AG04450 (cell line): ENCODE measurements around the gene SH3RF3. TPM values are rescaled to one million over a fixed set of nuclear protein-coding genes. Genes with fewer than 3 reads are reported as not detected.

Experiments used
- CTCF ChIA-PET: fragments of 300-600, 350-600 bp; formaldehyde crosslinking; extraction: SDS; loops from one replicate; lab custom pipeline; 2022; ENCODE audit warnings: antibody characterized with exemption, inconsistent platforms; lab: Charles Lee
- POLR2A ChIA-PET: fragments of 350-600 bp; formaldehyde crosslinking; extraction: SDS; loops from one replicate; lab custom pipeline; 2021; ENCODE audit warnings: antibody characterized with exemption, inconsistent platforms; lab: Yijun Ruan, JAX
- DNase-seq: peaks from one replicate; pipeline ENCODE4 v3.0.0-alpha.2; 2011; ENCODE audit warnings: low read depth, low spot score
- H3K27ac ChIP-seq: one replicate; pipeline ENCODE4 v1.5.1; 2012; ENCODE audit warnings: low read depth, low read length, control low read depth
- H3K27me3 ChIP-seq: one replicate; pipeline ENCODE4 v1.6.0; 2012; ENCODE audit warnings: low read length; ENCODE audit not compliant: control insufficient read depth, insufficient read depth
- H3K4me3 ChIP-seq: 2 replicates; pipeline ENCODE4 v1.5.1; 2011; ENCODE audit warnings: mild to moderate bottlenecking, low read depth, low read length, control low read depth
- H3K9me3 ChIP-seq: 2 replicates; pipeline ENCODE4 v1.5.1; 2012; ENCODE audit warnings: low read length; ENCODE audit not compliant: control insufficient read depth, insufficient read depth
- CTCF ChIP-seq: IDR thresholded peaks from 2 replicates; pipeline ENCODE4 v1.5.1; 2011; ENCODE audit warnings: low read depth, low read length, control low read depth, inconsistent platforms
- polyA plus RNA-seq: library from polyadenylated mRNA; depleted of rRNA; stranded (reverse); fragments of >200 nt; gene quantifications from 2 replicates; pipeline ENCODE4 v1.2.3, GENCODE V29; 2011

The SH3RF3 gene
- polyA plus RNA-seq, 1 experiment = 5.7 TPM

DNA sequence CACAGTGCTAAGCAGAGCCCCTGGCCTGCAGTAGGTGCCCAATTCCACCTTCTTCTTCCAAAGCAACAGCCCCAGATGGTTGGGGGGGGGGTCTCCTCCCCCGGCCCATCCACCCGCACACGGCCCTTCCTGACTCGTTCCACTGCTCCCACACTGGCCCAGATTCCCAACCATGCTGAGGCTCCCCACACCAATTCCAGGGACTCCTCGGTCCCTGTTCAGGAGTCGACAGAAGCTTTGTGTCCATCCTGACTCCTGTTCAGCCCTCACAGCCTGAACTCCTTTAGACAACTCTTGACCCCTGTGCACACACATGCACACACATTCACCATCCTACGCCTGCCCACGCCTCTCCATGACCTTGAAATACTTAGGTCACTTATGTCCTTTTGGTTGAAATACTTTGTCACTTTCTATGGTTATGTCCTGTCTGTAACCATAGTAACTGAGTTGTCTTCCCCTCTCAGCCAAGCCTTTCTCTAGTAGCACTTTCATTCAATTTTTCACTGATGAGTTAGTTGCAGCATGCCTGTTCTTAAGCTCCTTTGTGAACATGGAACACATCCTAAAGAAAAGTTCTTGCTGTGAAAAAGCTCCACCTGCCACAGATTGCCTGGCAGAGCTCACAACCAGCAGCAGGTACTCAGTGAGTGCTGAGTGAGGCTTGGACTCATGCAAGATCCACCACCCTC lies 258.9 kb downstream of the SH3RF3 start:
- Histone ChIP-seq H3K9me3 (no peaks in the 10 kb centered on the region; the same call in 1 of the 2 replicates), H3K27ac (no peak overlapping the region), H3K4me3 (no peak overlapping the region), H3K27me3 (no peaks in the 10 kb centered on the region)
- ChIA-PET POLR2A (no interaction called here), CTCF (interaction anchor here (0.6 kb wide), 1 partner anchor 21 kb away, joined by 4 read pairs; no protein-coding TSS in a partner anchor)
- no peak for DNase-seq
- no peak for TF ChIP-seq CTCF

- Histone ChIP-seq H3K27me3 (no peaks in the 10 kb centered on the region), H3K27ac (no peak overlapping the region), H3K9me3 (no peaks in the 10 kb centered on the region; the same call in 1 of the 2 replicates), H3K4me3 (no peak overlapping the region)
- CTCF ChIA-PET = no interaction called here
- POLR2A ChIA-PET = no interaction called here
- TF ChIP-seq CTCF = no peak
- no peak for DNase-seq
Observed at GRCh38 chr2:109391243-109391642, 262.2 kb downstream of the SH3RF3 start.

GRCh38 chr2:109392140-109392539 lies 263.1 kb downstream of the SH3RF3 start:
- DNase-seq = no peak
- TF ChIP-seq CTCF = no peak
- H3K4me3 ChIP-seq = no peak overlapping the region
- no peaks in the 10 kb centered on the region; the same call in 1 of the 2 replicates for H3K9me3 ChIP-seq
- H3K27ac ChIP-seq = no peak overlapping the region
- CTCF ChIA-PET = no interaction called here
- H3K27me3 ChIP-seq = no peaks in the 10 kb centered on the region
- POLR2A ChIA-PET = no interaction called here

DNA sequence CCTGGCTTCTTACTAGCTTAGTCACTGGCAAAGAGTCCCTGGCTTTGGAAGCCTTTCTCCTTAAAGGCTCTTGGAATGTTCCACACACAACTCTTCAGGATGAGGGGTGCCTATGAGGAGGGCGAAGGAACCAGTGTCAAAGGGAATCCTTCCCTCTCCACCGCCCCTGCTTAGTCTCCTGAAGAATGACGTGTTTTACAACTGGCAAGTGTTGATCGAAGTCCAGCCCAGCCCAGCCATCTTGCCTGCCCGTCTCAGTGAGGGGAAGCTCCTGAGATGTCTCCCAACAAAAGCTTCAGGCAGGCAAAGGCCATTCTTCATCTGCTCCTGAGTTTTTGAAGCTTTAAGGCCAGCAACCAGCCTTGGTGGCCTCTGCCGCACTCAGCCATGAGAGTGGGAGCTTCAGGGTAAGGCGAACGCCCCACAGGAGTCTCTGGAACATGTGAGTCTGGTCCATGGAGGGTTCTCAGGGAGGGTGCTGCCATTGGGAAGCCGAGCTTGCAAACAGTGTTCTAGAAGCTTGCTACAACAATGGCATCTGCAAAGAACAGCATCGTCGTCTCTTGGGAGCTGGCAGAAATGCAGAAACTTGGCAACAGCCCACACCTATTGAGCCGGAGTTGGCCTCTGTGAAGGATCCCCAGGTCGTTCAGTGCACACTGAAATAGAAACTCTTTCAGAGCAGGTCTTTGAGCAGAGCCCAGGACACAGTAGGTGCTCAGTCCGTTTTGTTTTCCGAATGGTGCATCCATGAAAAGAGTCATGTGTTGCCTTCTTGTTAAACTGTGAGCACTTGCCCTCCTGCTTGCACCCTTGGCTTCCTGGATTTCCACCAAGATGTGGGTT lies 264.0 kb downstream of the SH3RF3 start:
- H3K27me3 ChIP-seq = no peaks in the 10 kb centered on the region

More for the DNA sequence above, 264.0 kb downstream of the SH3RF3 start:
- TF ChIP-seq CTCF = no peak
- Histone ChIP-seq H3K4me3 (no peak overlapping the region), H3K9me3 (no peaks in the 10 kb centered on the region; the same call in 1 of the 2 replicates), H3K27ac (no peak overlapping the region)
- ChIA-PET CTCF (no interaction called here), POLR2A (no interaction called here)
- no peak for DNase-seq
